ENCODE measurements around the gene RNU1-4.
"Not testable (repeated sequence)": the region's sequence is repeated elsewhere in the genome, so short reads cannot be mapped to it uniquely, and the experiment has no call there.

RNU1-4 gene

DNA sequence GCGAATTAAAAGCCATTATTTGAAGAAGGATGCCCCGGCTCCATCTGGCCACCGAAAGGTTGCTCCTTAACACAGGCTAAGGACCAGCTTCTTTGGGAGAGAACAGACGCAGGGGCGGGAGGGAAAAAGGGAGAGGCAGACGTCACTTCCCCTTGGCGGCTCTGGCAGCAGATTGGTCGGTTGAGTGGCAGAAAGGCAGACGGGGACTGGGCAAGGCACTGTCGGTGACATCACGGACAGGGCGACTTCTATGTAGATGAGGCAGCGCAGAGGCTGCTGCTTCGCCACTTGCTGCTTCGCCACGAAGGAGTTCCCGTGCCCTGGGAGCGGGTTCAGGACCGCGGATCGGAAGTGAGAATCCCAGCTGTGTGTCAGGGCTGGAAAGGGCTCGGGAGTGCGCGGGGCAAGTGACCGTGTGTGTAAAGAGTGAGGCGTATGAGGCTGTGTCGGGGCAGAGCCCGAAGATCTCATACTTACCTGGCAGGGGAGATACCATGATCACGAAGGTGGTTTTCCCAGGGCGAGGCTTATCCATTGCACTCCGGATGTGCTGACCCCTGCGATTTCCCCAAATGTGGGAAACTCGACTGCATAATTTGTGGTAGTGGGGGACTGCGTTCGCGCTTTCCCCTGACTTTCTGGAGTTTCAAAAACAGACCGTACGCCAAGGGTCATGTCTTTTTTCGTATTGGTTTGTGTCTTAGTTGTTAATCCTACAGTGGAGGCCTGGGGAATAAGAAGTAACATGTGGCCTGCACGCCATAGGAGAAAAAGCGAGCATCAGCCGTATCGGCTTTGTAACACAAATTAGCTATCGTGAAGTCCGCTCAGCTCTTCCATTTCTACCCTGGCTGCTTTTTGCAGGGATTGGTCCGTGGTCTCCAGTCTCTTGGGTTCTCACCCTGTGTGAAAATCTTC lies at the start of gene RNU1-4:
RNU1-4 (plus strand) TSS at position 470 of the 918 bp plus-strand sequence.
- not testable (repeated sequence) for DNase-seq

DNA sequence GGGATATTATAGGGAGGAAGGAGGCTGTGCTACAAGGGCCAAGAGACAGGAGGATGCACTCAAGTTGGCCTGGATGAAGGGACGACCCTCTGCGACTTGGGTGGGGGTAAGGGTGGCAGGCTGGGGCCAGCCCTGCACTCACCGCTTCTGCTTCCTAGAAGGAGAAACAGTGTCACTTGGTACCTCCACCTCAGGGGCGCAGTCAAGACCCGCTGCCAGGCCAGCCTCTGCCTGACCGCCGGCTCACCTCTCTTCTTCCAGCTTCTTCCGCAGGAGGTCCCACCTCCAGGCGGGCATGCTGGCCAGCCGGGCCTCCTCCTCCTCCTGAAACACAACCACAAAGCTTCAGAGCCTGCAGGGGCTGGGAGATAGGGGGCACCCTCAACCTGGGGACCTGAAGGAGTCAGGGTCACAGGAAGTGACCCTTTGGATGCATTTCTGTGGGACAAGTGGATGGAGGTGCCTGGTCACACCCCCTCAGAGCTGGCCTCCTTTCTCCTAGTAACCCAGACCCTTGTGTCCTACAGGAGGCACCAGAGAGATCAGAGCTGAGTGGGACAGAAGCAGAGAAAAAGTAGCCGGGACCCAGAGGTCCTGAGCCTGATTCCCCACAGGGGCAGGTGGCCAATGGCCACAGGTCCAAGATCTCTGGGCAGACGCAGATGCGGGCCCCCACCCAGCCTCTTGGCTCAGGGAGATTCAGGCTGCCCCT lies 49.2 kb upstream of the RNU1-4 start:
- DNase-seq = not testable (repeated sequence)

DNA sequence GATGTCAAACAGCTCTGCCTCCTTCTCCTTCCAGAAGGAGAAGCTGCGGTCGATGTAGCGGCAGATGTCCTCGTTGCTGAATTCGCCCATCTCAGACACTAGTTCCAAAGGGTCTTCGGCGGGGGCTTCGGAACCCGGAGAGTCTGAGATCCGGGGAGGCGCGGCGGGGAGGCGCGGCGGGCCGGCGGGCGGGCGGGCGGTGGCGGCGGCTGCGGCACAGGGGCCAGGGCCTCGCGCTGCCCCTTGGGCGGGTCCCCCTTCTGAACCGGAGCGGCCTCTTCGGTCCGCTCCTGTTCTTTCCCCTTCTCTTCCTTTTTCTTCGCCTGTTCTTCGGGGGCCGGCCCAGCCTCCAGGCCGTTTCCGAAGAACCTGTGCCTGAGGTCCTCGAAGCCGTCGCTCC lies 48.0 kb upstream of the RNU1-4 start:
- not testable (repeated sequence) for DNase-seq

DNA sequence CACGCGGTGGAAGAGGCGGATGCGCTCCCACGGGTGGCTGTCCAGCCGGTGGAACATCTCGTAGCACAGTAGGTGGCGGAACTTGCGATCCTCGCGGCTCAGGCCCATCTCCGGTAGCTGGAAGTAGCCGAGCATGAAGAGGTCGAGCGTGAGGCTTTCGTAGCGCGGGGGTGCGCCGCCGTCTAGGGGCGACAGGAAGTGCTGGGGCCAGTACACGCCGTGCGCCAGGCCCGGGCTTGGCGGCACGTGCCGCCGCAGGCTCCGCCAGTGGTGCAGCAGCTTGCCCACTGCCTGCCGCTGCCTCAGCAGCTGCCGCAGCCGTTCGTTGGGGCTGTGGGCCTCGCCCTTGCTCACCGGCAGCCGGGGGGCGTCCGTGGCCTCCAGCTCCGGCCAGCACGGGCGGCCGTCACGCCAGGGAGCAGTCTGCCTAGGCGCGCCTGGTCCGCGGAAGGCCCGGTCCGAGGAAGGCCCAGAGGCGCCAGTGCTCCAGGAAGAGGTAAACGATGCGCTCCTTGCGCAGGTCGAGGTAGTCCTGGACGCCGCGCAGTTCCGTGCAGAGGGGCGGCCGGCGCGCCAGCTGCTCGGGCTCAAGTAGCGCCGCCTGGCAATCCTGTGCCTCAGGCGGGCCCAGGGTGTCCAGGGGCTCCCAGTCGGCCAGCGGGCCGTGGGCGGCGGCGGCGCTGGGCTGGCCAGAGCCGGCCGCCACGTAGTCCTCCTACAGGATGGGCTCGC lies 47.4 kb upstream of the RNU1-4 start:
- DNase-seq = not testable (repeated sequence)

DNA sequence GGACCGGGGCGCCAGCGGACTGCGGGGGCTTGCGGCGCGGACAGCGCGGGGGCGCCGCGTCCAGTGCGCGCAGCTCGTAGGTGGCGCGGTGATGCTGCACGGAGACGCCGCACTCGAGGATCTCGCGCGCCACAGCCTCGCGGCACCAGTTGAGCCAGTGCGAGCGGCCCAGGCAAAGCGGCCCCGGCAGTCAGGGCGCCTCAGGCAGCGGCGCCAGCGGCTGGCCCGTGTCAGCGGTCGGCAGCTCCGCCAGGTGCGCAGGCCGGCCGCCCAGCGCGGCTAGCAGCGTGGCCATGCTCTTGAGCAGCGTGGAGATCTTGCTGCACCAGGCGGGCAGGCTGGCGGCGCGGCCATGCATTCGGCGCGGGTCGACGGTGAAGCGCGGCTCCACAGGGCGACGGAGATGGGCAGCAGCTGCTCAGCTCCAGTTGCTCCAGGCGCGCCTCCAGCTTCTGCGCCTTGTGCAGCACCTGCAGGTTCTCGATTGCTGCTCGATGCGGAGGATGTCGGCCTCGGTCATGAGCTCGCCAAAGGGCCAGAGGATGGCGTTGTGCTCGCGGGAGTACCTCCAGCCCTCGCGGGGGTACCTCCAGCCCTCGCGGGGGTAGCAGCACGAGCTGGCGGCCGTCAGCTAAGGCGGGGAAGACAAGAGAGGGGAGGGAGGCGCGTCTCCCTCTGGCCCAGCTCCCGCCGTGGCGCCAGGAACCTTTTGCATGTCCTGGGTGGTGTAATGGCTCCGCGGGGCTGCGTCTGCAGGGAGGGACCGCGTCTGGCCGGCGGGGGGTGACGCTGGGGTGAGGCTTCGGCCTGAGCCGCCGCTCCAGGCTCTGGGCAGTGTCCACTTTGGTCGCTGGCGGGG lies 46.6 kb upstream of the RNU1-4 start:
- DNase-seq = not testable (repeated sequence)

DNA sequence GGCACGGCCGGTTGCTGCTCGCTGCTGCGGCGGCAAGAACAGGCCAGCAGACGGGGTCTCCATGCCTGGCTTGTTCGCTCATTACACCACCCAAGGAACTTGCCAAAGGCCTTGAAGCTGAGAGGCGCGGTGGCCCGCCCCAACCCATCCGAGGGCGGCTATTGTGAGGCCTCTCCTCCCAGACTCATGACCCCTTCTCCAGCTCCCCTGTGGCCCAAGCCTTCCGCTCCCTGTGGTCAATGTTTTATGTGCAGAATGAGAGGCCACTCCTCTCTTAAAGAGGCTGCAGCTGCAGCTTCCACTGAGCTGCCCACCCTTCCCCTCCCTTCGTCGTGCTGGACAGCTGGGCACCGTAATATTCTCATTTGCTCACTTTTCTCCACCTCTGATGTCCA lies 46.0 kb upstream of the RNU1-4 start:
- DNase-seq = not testable (repeated sequence)

DNA sequence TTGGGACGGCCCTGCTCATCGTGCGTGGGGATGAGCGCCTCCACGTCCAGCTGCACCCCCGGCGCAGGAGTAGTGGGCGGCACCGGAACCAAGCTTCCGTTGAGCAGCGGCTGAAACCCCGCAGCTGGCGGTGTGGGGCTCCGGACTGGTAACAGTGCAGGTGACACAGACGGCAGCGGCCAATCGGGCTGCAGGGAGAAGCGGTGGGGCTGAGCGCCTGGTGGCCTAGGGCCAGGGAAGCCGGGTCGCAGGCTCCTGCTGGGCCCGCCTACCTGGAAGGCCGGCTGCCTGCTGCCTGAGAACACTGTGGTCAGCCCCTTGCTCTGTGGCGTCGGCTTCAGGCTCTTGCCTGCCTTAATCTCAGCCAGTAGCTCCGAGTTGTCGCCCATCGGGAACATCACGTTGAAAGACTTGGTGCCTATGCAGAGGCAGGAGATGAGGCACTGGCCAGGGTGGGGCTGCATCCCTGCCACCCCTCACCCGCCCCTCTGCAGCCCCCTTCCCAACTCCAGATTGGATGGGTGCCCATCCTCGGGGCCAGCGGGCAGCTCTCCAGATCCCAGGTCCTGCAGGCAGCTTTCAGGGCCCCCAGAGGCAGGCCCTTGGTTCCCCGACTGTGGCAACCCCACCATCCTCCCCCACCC lies 43.7 kb upstream of the RNU1-4 start:
- DNase-seq = not testable (repeated sequence)

DNA sequence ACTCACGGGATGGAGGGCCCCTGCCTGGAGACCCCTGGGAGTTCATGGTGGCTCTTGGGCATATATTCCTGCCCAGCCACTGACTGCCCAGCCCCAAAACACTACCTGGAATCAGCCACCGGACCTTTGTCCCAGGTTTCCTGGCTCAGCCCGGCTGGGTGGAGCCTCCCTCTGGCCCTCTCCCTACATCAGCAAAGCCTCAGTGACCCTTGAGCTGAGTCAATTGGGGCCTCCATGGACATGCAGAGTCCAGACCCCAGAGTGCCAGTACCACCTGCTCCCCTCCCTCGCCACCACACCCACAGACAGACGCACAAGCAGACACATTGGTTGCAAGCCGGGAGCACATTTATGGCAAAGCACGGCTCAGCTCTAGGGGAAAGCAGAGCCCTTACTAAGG lies 43.2 kb upstream of the RNU1-4 start:
- not testable (repeated sequence) for DNase-seq

DNA sequence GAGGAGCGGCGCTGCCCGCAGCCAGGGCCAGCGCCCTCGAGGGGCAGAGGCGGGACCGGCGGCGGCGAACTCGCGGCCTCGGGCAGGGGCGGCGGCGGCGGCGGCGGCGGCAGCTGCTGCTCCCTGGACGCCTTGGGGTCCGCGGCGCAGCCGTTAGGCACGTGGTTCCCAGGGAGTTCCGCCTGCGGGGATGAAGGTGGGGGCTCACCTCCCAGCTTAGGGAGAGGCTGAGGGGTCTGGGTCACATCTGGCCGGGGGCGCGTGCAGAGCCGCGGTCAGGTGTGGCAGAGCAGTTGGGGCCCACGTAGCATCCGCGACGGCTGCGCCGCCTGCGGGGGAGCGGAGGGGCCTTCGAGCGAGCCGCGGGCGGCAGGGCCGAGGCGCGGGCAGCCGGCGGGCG lies 40.9 kb upstream of the RNU1-4 start:
- not testable (repeated sequence) for DNase-seq

DNA sequence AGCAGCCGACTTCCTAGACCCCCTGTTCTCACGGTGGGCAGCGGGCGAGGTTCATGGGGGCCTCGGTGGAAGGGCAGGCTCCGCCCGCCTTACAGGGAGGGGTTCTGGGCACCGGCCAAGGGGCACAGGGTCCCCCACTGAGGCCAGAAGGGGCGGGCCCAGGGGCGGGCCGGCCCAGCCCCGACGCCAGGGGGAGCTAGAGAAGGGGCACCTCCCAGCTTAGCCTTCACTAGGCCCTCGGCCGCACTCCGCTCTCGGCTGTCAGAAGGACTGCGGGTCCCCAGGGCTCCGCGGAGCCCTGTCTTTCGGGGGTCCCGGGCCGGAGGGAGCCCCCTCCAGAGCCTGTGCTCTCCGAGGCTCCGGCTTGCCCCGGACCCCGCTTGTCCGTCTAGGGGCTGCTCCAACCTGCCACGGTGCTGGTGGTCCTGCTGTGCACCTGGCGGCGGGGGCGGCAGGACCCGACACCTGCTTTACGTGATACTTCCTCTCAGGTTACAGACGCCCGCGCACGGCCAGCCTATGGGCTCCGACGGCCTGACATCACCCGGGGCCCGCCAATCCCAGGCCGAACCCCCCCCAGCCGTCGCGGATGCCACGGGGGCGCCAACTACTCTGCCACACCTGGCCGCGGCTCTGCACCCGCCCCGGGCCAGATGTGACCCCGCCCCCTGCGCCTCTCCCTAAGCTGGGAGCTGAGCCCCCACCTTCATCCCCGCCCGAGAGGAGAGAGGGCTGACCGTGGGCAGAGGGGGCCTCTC lies 40.0 kb upstream of the RNU1-4 start:
- DNase-seq = not testable (repeated sequence)

DNA sequence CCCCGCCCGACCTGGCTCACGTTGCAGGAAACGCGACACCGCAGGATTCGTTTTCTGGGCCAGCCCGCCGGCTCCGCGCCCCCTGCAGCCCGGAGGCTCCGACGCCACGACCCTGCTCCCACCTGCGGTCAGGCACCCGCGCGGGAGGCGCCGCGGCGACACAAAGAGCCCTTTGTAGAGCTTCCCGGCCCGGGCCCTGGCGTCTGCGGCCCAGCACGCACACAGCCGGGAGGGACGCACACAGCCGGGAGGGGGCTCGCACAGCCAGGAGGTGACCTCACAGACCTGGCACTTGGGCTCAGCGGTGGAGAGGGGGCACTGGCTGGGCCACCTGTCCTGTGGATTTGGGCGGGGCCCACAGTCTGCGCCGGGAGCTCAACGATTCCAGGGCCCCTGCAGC lies 39.1 kb upstream of the RNU1-4 start:
- DNase-seq = not testable (repeated sequence)

DNA sequence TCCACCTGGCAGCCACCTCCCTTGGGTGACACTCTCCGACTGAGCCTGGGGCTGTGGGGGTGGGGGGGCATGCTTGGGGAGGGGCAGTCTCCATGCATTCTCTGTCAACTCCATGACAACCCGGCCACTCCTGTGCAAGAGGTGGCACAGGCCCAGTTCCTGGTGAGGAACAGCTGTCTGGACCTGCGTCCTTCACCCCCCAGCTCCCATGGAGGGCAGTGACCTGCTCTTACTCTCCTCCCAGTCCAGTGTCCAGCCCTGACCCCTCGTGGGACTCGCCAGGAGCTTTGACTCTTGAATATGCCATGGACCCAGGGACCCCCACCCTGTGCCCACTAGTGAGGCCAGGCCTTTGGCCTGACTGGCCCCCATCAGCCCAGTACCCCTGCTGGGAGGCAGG lies 38.0 kb upstream of the RNU1-4 start:
- DNase-seq = not testable (repeated sequence)

DNA sequence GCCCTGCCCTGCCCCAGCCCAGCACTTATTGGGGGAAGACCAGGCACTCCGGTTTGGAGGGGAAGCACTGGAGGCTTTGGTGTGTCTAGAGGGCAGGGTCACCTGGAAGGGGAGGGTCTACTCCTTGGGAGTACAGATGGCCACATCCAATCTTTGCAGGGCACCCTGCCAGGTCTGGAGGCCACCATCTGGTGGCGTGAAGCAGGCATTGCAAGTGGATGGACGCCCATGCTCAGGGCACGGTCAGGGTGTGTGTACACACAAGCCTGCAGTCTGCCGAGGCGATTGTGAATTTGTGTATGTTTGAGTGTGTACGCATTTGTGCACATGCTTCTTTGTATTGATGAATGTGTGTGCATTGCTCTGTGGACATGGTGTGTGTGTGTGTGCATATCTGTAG lies 37.2 kb upstream of the RNU1-4 start:
- DNase-seq = not testable (repeated sequence)

DNA sequence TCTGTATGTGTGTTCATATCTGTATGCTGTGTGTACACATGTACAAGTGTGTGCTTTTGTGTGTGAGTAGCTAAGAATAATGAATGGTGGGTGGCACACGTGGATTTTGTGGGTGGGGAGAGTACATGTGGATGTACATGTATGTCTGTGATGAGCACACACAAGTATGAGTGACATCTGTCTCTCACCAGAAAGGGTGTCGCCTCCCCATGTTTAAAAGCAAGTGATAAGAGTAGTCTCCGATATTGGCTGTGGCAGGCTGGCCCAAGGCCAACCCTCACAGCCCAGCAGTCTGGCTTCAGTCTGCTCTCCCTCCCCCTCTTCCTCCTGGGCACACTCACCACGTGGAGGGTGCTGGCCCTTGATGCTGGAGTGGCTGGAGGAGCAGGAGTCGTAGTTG lies 36.7 kb upstream of the RNU1-4 start:
- not testable (repeated sequence) for DNase-seq

DNA sequence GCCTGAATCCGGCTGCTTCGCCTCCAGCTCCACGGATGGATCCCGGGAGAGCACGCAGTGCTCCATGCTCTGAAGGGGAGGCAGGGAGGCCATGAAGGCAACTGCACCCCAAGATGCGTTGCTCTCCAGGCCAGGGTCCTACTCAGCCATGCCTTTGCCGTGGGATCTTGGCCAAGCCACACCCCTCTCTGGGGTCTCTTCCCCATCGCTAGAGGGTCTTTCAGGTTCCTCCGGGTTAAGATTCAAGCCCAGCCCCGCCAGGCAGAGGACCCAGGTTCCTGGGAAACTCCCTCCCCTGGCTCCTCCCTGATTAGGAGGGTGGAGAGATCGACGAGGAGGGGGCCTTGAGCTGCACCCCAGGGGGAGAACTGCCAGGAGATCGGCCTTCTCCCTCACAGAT lies 36.2 kb upstream of the RNU1-4 start:
- not testable (repeated sequence) for DNase-seq

DNA sequence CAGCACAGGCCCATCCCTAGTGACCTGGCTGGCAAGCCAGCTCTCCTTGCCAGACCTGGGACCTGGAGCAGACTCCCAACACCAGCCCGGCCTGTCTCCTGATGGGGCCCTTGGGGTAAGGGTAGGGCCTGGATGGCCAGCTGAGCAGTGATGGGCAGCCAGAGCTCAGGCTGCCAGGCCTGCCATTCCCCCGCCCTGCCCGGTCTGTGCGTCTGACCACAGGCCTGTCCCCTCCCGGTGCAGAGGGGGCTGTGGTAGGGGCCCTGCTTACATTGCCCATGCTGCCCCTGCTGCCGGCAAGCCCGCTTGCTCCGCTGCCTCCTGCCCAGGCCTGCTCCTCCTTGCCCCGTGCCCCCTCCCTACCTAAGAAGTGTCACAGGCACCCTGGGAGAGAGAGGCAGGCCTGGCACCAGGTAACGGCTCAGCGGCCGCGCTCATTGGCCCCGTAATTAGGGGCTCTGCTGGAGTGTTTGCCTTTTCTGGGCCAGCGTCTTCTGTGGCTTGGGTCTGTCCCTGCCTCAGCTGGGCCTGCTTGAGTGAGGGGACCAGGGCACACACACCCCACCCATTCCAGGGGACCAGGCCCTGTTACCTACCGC lies 35.7 kb upstream of the RNU1-4 start:
- not testable (repeated sequence) for DNase-seq

DNA sequence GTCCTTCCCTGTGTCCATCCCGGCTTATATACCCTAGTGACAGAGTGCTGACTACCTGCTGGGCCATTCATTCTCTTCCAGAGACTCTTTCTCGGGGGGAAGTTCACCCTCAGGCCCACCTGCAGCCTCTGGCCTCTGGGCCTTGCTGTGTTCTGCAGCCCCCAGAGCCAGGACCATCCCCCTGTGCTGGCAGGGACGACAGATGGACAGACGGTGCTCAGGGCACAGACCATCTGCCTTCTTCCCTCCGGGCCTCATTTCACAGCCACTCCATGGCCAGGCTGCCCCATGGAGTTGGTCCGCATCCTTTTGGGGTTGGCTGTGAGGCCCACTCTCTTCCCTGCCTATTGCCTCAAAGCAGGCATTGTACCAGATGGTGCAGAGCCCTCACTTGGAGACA lies 34.0 kb upstream of the RNU1-4 start:
- not testable (repeated sequence) for DNase-seq

DNA sequence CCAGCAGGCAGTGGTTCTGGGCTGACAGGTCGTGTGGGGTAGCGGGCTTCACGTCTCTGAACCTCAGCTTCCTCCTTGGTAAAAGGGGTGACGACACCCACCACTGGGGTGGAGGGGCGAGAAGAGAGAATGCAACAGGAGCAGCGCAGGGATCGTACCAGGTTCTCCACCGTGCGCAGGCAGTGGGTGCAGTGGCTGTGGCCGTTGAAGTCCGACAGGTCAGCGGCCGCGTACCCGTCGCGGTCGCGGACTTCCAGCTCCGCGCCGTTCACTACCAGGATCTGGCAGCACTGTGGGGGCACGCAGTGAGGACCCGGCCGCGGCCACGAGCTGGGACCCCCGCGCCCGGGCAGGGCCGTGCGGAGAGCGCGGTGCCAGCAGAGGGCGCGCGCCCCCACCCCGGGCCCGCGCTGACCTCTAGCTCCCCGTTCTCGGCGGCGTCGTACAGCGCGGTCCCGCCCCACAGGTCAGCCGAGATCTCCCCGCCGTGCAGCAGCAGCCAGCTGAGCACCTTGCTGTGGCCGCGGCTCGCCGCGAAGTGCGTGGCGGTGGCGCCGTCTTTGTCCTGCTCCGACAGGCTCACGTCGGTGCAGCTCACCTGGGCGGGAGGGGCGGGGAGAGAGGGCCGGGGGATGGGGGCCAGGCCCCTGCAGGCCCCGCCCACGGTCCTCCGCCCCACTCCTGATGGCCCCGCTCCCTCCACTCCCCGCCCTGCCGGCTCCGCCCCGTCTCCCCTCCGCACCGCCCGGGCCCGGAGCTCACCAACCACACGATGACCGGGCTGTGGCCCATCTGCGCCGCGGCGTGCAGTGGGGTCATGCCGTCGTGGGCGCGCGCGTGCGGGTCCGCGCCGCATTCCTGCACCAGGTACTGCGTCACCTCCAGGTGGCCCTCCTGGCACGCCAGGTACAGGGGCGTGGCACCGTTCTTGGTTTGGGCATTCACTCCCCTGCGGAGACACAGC lies 32.9 kb upstream of the RNU1-4 start:
- not testable (repeated sequence) for DNase-seq

DNA sequence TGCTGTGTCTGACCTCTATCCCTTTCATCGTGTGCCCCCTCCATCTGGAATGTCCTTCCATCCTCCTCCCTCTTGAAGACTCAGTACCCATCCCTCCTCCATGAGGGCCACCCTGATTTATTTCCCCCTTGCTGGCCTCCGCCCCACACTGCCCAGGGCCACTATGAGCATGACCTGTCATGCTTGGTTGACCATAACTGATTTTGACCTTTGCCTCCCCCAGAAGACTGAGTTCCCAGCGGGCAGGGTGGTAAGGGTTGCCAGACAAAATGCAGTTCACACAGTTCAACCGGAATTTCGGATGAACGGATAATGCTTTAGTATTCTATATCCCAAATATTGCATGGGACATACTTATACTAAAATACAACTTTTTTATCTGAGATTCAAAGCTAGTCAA lies 31.6 kb upstream of the RNU1-4 start:
- DNase-seq = not testable (repeated sequence)
